H1 (cell line): ENCODE measurements around the gene MAPT. TPM values are rescaled to one million over a fixed set of nuclear protein-coding genes. Genes with fewer than 3 reads are reported as not detected.

Source experiments
- CTCF ChIA-PET: fragments of 300-600 bp; sonication (Branson Sonifier 250); formaldehyde crosslinking; loops from one replicate; lab custom pipeline; 2021; ENCODE audit not compliant: partially characterized antibody; lab: Charles Lee
- POLR2A ChIA-PET: fragments of 300-600 bp; sonication (Branson Sonifier 250); formaldehyde crosslinking; loops from one replicate; lab custom pipeline; 2021; ENCODE audit warnings: inconsistent platforms; ENCODE audit not compliant: partially characterized antibody; lab: Charles Lee
- DNase-seq, 2 experiments: peaks; one replicate each; pipeline versions ENCODE4 v3.0.0 to v3.0.0-alpha.2; 2010 to 2022; ENCODE audit warnings: low spot score in 2 of 2, low read depth in 1 of 2, mixed read lengths in 1 of 2
- FAIRE-seq: peaks from 2 replicates; lab custom pipeline; 2011; peaks lifted over from hg19 to GRCh38; lab: Jason Lieb, UNC
- H2AFZ ChIP-seq: 2 replicates; pipeline ENCODE4 v1.8.1; 2012; ENCODE audit warnings: low read length, inconsistent platforms
- H2AK5ac ChIP-seq: 2 replicates; pipeline ENCODE4 v1.6.1; 2013; ENCODE audit warnings: low read depth, low read length
- H2BK120ac ChIP-seq: replicated peaks from 2 replicates; pipeline ENCODE3; 2013; ENCODE audit warnings: low read depth, low read length, inconsistent platforms
- H2BK12ac ChIP-seq: 2 replicates; pipeline ENCODE4 v1.6.1; 2013; ENCODE audit warnings: low read depth, low read length
- H2BK15ac ChIP-seq: 2 replicates; pipeline ENCODE4 v1.6.1; 2013; ENCODE audit warnings: low read length
- H2BK20ac ChIP-seq: 2 replicates; pipeline ENCODE4 v1.6.1; 2013; ENCODE audit warnings: low read length
- H2BK5ac ChIP-seq: 2 replicates; pipeline ENCODE4 v1.6.1; 2013; ENCODE audit warnings: low read depth, low read length
- H3K14ac ChIP-seq: 2 replicates; pipeline ENCODE4 v1.6.1; 2013; ENCODE audit warnings: inconsistent platforms; ENCODE audit not compliant: insufficient read length
- H3K18ac ChIP-seq: 2 replicates; pipeline ENCODE4 v1.6.1; 2013; ENCODE audit warnings: low read length; ENCODE audit errors: extremely low read depth
- H3K23ac ChIP-seq: 2 replicates; pipeline ENCODE4 v1.6.1; 2013; ENCODE audit warnings: inconsistent platforms; ENCODE audit not compliant: insufficient read length
- H3K23me2 ChIP-seq: 2 replicates; pipeline ENCODE4 v1.6.1; 2013; ENCODE audit warnings: low read depth, low read length
- H3K27ac ChIP-seq: 2 replicates; pipeline ENCODE4 v1.6.1; 2011; ENCODE audit warnings: low read depth, low read length, inconsistent platforms
- H3K27me3 ChIP-seq, 4 experiments: replicated peaks in 1 of 4; 1 replicate in 1 of 4; 2 replicates in 3 of 4; pipeline versions ENCODE4 v1.6.1 to v1.8.1; 2011 to 2013; ENCODE audit warnings: low read length in 3 of 4, mild to moderate bottlenecking in 3 of 4, inconsistent platforms in 2 of 4, mixed read lengths in 2 of 4, moderate library complexity in 1 of 4; ENCODE audit not compliant: control insufficient read depth in 3 of 4, insufficient read depth in 3 of 4; ENCODE audit errors: extremely low read depth in 1 of 4
- H3K36me3 ChIP-seq, 4 experiments: 2 replicates each; pipeline versions ENCODE4 v1.6.1 to v1.8.1; 2011 to 2013; ENCODE audit warnings: mild to moderate bottlenecking in 4 of 4, low read length in 3 of 4, moderate library complexity in 2 of 4, control low read depth in 1 of 4, inconsistent platforms in 1 of 4; ENCODE audit not compliant: insufficient read depth in 4 of 4, control insufficient read depth in 2 of 4
- H3K4ac ChIP-seq: replicated peaks from 2 replicates; pipeline ENCODE3; 2013; ENCODE audit warnings: low read length, low read depth, mixed read lengths, inconsistent platforms; ENCODE audit not compliant: insufficient read length
- H3K4me1 ChIP-seq, 4 experiments: replicated peaks in 1 of 4; 1 replicate in 1 of 4; 2 replicates in 3 of 4; pipeline versions ENCODE4 v1.6.1 to v1.8.1; 2011 to 2013; ENCODE audit warnings: low read length in 3 of 4, inconsistent platforms in 2 of 4, mixed read lengths in 1 of 4; ENCODE audit not compliant: insufficient read depth in 4 of 4, control insufficient read depth in 3 of 4
- H3K4me2 ChIP-seq, 2 experiments: 2 replicates each; pipeline versions ENCODE4 v1.6.1 to v1.8.1; 2011 to 2013; ENCODE audit warnings: low read depth in 2 of 2, low read length in 2 of 2, control low read depth in 1 of 2, inconsistent platforms in 1 of 2, mild to moderate bottlenecking in 1 of 2; ENCODE audit not compliant: insufficient read depth in 1 of 2
- H3K4me3 ChIP-seq, 4 experiments: fragments of 200-600, 300-600 bp in 1 of 4; sonication (generic), shearing (Covaris generic), sonication (Bioruptor Twin) in 1 of 4; 2 replicates each; pipeline versions ENCODE4 v1.5.1 to v1.8.1; 2011 to 2016; ENCODE audit warnings: low read length in 4 of 4, low read depth in 3 of 4, control low read depth in 2 of 4, inconsistent platforms in 2 of 4, mild to moderate bottlenecking in 2 of 4, mixed read lengths in 1 of 4, moderate library complexity in 1 of 4; ENCODE audit not compliant: insufficient read depth in 2 of 4; ENCODE audit errors: extremely low read depth in 1 of 4
- H3K56ac ChIP-seq: replicated peaks from 2 replicates; pipeline ENCODE3; 2013; ENCODE audit warnings: low read depth, mild to moderate bottlenecking, mixed read lengths, low read length, inconsistent platforms; ENCODE audit not compliant: insufficient read length
- H3K79me1 ChIP-seq: 2 replicates; pipeline ENCODE4 v1.6.1; 2013; ENCODE audit warnings: low read depth, low read length, control low read depth
- H3K79me2 ChIP-seq, 2 experiments: 2 replicates each; pipeline versions ENCODE4 v1.6.1 to v1.8.1; 2012 to 2013; ENCODE audit warnings: low read length in 2 of 2, mild to moderate bottlenecking in 2 of 2, inconsistent platforms in 1 of 2; ENCODE audit not compliant: insufficient read depth in 2 of 2, control insufficient read depth in 1 of 2
- H3K9ac ChIP-seq, 4 experiments: replicated peaks in 1 of 4; 1 replicate in 1 of 4; 2 replicates in 3 of 4; pipeline versions ENCODE4 v1.6.1 to v1.8.1; 2011 to 2013; ENCODE audit warnings: low read depth in 3 of 4, low read length in 3 of 4, control low read depth in 2 of 4, mild to moderate bottlenecking in 2 of 4, moderate library complexity in 2 of 4, inconsistent platforms in 1 of 4; ENCODE audit errors: extremely low read depth in 1 of 4
- H3K9me3 ChIP-seq, 2 experiments: 2 replicates each; pipeline versions ENCODE4 v1.6.1 to v1.8.1; 2012 to 2013; ENCODE audit warnings: mild to moderate bottlenecking in 2 of 2, moderate library complexity in 2 of 2, control low read depth in 1 of 2, inconsistent platforms in 1 of 2, low read depth in 1 of 2, low read length in 1 of 2, mixed read lengths in 1 of 2; ENCODE audit not compliant: insufficient read depth in 2 of 2
- H4K20me1 ChIP-seq, 2 experiments: replicated peaks in 1 of 2; 2 replicates each; pipeline versions ENCODE3 to v1.8.1; 2011 to 2013; ENCODE audit warnings: inconsistent platforms in 2 of 2, low read length in 2 of 2, mild to moderate bottlenecking in 1 of 2; ENCODE audit not compliant: insufficient read depth in 2 of 2, control insufficient read depth in 1 of 2
- H4K5ac ChIP-seq: 2 replicates; pipeline ENCODE4 v1.6.1; 2013; ENCODE audit warnings: low read length, low read depth, mixed read lengths, inconsistent platforms; ENCODE audit not compliant: insufficient read length
- H4K8ac ChIP-seq: 2 replicates; pipeline ENCODE4 v1.8.0; 2013; ENCODE audit warnings: mild to moderate bottlenecking, moderate library complexity, low read length, inconsistent platforms; ENCODE audit not compliant: insufficient read depth; ENCODE audit errors: extremely low read depth
- H4K91ac ChIP-seq: replicated peaks from 2 replicates; pipeline ENCODE3; 2013; ENCODE audit warnings: low read length, mixed read lengths, inconsistent platforms; ENCODE audit not compliant: insufficient read length
- NANOG ChIP-seq: IDR thresholded peaks from 2 replicates; pipeline ENCODE4 v1.6.1; 2011; ENCODE audit warnings: low read length, low read depth, mild to moderate bottlenecking, inconsistent platforms; ENCODE audit not compliant: insufficient read depth, poor library complexity, severe bottlenecking
- POU5F1 ChIP-seq: IDR thresholded peaks from 2 replicates; pipeline ENCODE4 v1.6.1; 2011; ENCODE audit warnings: low read depth, mild to moderate bottlenecking, low read length, moderate library complexity
- RBBP5 ChIP-seq: IDR thresholded peaks from 2 replicates; pipeline ENCODE4 v1.7.1; 2012; ENCODE audit warnings: low read depth, mild to moderate bottlenecking, inconsistent platforms, low read length, moderate library complexity, borderline replicate concordance
- ZNF274 ChIP-seq: IDR thresholded peaks from 2 replicates; pipeline ENCODE4 v1.7.0; 2012; ENCODE audit warnings: low read length, borderline replicate concordance; ENCODE audit errors: extremely low read depth
- WGBS, 2 experiments: shearing (Covaris generic) in 1 of 2; methylation state at CpG; one replicate each; pipeline versions ENCODE4 v1.1.6 to v1.1.7; 2013 to 2015; ENCODE audit warnings: low lambda C conversion rate in 2 of 2, mixed read lengths in 2 of 2, inconsistent platforms in 1 of 2, low coverage in 1 of 2, missing lambda C conversion rate in 1 of 2; ENCODE audit not compliant: insufficient replicate concordance in 2 of 2, insufficient coverage in 1 of 2, insufficient read length in 1 of 2; ENCODE audit errors: extremely low coverage in 1 of 2, missing lambda C conversion rate in 1 of 2; 5-methylcytosine and 5-hydroxymethylcytosine counted together
- polyA plus RNA-seq, 7 experiments: library from polyadenylated mRNA; depleted of rRNA in 3 of 7; stranded (reverse) in 5 of 7; unstranded in 2 of 7; fragments of >200 nt in 5 of 7; fragments of 200-250 nt in 2 of 7; gene quantifications; 1 replicate in 5 of 7; 2 replicates in 1 of 7; 4 replicates in 1 of 7; pipeline versions ENCODE4 v1.2.1 to v1.2.3, GENCODE V29; 2011 to 2013; ENCODE audit warnings: missing spikeins in 2 of 7, mixed read lengths in 2 of 7
- total RNA-seq: library from RNA; stranded (reverse); fragmentation: NEBNext Ultra II Directional; extraction: Animal tissue kit (Norgen Biotek cat#: 25700); gene quantifications from 2 replicates; pipeline ENCODE4 v1.2.1, GENCODE V29; 2021

MAPT gene
- total and polyA plus RNA-seq, 2 of the 8 experiments (the other 6 are each of a cell fraction or from before 2014, with no cell fraction given), result 0.54 to 1.7 TPM

- DNase-seq (no peak), FAIRE-seq (no peak)
- H2AFZ ChIP-seq, result no peak overlapping the region
- H4K20me1 ChIP-seq, result no peaks in the 10 kb centered on the region
- H4K5ac ChIP-seq, result no peak overlapping the region
- no peaks in the 10 kb centered on the region for H3K23me2 ChIP-seq
- no peaks in the 10 kb centered on the region for H3K27me3 ChIP-seq
- POLR2A ChIA-PET, result interaction anchor here (0.7 to 1.6 kb wide), 2 partner anchors 13 to 249 kb away, joined by 3 to 5 read pairs; no protein-coding TSS in a partner anchor
- no peaks in the 10 kb centered on the region for H3K79me2 ChIP-seq
- no peaks in the 10 kb centered on the region; the same call in 1 of the 2 replicates for H3K79me1 ChIP-seq
- H3K4me1 ChIP-seq, result no peaks in the 10 kb centered on the region; a peak in 1 of 7 replicates
- H4K8ac ChIP-seq, result no peak overlapping the region; the same call in 1 of the 2 replicates
- no peaks in the 10 kb centered on the region for H3K36me3 ChIP-seq
- H3K18ac ChIP-seq, result no peak overlapping the region
- H3K4ac ChIP-seq, result no peak overlapping the region
- no peak overlapping the region for H4K91ac ChIP-seq
- no peak overlapping the region for H2AK5ac ChIP-seq
- no peak overlapping the region for H2BK15ac ChIP-seq
- H3K56ac ChIP-seq, result no peak overlapping the region
- no peak overlapping the region for H2BK5ac ChIP-seq
- no peak overlapping the region for H3K9ac ChIP-seq
- H3K14ac ChIP-seq, result no peak overlapping the region
- no peak overlapping the region for H3K4me2 ChIP-seq
- no peak overlapping the region for H2BK20ac ChIP-seq
- no peak overlapping the region for H3K23ac ChIP-seq
- H2BK120ac ChIP-seq, result no peak overlapping the region
- CTCF ChIA-PET, result interaction anchor here (0.9 to 3.7 kb wide), 6 partner anchors 10 to 196 kb away, joined by 3 to 31 read pairs (median 6); no protein-coding TSS in a partner anchor
- no peak overlapping the region for H2BK12ac ChIP-seq
- no peak overlapping the region for H3K4me3 ChIP-seq
- TF ChIP-seq RBBP5 (no peak), NANOG (no peak), POU5F1 (no peak), ZNF274 (no peak)
- no peaks in the 10 kb centered on the region for H3K9me3 ChIP-seq
- no peak overlapping the region for H3K27ac ChIP-seq
- WGBS, 2 experiments, result 82% methylated on average over 7 of the region's 7 CpGs; no CpG with 5 or more reads in 1 of the 2 experiments
Measured at GRCh38 chr17:46013127-46013501, 118.8 kb downstream of the MAPT start.
